GM12874 (cell line): ENCODE results near the gene FLNA.

ENCODE experiments used
- TF ChIP-seq, protein P1 (sequence below): IDR thresholded peaks from 2 replicates; pipeline ENCODE4 v1.5.1; 2011; ENCODE audit warnings: low read depth, mild to moderate bottlenecking, control low read depth, low read length, moderate library complexity; ENCODE audit not compliant: insufficient read depth

Gene FLNA

DNA sequence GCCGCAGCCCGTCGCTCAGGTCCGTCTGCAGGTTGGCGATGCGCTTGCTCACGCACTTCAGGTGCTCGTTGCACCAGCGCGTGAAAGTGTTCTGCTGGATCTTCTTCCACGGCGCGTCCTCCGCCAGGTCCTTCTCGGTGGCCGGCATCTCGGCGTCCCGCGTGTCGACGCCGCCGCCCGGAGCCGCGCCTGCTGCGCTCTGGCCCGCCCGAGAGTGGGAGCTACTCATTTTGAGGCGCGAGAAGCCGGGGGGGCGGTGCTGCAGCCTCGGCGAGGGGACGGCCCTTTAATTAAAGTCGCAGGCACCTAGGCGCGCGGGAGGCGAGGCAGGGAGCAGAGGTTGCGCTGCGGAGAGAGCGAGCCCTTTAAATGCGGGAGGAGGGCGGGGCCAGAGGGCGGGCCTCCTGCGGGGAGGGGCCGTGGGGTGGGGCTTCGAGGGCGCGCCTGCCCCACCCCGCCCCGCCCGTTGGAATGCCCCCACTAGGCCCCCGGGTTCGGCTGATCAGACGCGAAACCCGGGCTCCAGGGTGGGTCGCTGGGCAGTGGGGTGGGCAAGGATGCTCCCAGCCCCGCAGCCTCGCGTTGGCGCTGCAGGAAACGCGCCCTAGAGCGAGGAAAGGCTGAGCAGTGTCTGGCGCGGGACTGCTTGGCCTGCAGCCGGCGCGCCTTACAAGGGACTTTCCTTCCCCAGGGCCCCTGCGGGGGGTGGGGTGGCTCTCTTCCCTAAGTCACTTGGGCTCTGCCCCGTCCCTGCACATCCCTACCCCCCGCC lies 3.2 kb downstream of the FLNA start:
- TF ChIP-seq, protein P1, sequence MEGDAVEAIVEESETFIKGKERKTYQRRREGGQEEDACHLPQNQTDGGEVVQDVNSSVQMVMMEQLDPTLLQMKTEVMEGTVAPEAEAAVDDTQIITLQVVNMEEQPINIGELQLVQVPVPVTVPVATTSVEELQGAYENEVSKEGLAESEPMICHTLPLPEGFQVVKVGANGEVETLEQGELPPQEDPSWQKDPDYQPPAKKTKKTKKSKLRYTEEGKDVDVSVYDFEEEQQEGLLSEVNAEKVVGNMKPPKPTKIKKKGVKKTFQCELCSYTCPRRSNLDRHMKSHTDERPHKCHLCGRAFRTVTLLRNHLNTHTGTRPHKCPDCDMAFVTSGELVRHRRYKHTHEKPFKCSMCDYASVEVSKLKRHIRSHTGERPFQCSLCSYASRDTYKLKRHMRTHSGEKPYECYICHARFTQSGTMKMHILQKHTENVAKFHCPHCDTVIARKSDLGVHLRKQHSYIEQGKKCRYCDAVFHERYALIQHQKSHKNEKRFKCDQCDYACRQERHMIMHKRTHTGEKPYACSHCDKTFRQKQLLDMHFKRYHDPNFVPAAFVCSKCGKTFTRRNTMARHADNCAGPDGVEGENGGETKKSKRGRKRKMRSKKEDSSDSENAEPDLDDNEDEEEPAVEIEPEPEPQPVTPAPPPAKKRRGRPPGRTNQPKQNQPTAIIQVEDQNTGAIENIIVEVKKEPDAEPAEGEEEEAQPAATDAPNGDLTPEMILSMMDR, result no peak

DNA sequence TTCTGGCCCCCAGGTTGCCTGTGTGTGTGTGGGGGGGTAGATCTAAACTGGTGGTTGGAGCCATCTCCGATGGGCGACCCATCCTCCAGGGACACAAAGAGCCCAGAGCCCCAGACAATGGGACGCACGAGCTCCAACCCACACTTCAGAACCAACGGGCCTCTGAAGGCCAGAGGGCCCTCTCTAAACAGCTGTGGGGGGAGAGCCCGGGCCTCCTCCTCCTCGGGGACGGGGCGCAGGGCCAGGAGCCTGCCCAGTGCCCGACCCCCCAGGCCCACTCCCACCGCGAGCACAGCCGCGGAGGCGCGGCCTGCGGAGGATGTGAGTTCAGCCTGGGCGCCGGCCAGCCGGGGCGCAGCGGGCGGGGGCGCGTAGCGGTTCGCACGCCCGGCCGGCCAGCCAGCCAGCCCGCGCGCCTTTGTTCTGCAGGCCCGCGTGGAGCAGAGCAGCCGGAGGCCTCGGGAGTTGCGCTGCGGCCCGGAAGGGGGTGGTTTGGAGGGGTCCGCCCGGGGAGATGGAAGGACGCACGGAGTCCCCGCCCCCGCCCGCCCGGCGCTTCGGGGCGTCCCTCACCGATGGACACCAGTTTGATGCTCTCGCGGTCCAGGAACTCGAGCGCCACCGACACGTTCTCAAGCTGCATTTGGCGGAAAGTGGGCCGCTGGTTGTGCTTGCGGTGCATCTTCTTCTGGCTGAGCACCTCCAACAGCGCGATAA lies 4.0 kb downstream of the FLNA start:
- TF ChIP-seq, protein P1, result no peak

DNA sequence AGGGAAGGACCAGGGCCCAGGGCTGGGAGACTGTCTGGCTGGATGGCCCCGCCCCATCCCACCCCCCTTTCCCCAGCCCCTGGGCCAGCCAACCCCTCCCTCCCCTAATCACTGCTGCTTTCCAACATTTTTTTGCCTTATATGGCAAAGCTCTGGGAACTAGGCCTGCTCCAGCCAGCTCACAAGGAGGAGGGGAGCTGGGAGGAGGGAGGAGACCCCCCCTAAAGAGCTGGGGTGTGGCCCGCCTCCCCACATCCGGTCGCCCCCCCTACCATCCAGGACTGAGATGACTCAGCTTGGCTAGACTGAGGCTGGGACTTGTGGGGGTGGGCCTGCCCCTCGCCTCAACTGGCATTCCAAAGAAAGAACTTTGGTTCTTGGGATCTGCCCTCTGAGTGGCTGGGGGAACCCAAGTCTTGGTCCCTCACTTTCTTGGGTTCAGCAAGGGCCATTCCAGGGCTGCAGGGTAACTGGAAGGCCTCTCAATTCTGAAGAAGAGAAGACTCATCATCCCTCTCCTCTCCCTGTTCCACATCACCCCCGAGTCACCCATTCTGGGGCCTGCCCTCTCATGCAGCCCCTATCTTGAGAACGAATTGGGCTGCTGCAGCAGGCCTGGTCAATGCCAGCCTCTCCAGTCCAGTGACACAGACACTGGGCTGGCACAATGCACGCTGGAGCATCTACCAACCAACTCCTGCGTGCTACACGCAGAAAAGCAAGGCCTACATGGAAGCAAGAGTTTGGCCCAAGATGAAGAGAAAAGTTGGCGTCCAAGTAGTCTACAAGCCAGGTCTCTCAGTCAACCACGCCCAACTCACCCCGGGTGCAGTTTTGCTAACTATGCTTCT lies 4.8 kb downstream of the FLNA start:
- TF ChIP-seq, protein P1, result no peak

DNA sequence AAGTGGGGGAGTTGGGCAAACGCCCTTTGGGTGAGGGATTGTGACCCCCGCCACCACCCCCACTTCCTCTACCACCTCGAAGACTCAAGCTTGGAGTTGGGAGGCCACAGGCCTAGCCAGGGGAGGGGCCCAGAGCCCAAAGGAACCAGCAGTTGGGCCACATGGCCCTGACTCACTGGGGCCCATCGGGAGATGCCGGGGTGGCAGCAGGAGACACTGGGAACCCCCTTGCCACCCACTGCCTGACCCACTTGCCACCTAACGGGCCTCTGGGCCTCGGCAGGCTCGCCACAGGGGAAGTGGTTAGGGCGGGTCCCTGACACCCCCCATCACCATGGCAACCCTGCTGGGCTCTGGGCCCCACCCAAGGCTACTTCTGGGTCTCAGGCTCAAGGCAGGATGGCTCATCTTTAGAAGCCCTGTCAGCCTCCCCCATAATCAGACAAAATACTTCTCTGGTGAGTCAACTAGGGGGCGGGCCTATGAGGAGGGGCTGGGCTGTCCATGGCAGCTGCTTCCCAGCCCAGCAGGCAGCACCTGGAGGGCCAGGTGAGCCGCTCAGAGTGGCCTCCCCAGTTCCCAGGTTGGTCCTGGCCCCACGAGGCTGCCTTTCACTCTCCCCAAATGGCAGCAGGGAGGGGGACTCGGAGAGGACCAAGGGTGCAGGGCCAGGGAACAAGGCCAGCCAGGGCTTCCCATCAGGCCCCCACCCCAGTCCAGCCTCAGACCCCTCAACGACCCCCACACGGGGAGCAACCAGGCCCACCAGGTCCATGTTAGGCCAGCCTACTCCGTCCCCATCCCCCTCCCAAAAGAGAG lies 5.6 kb downstream of the FLNA start:
- TF ChIP-seq, protein P1, result no peak

DNA sequence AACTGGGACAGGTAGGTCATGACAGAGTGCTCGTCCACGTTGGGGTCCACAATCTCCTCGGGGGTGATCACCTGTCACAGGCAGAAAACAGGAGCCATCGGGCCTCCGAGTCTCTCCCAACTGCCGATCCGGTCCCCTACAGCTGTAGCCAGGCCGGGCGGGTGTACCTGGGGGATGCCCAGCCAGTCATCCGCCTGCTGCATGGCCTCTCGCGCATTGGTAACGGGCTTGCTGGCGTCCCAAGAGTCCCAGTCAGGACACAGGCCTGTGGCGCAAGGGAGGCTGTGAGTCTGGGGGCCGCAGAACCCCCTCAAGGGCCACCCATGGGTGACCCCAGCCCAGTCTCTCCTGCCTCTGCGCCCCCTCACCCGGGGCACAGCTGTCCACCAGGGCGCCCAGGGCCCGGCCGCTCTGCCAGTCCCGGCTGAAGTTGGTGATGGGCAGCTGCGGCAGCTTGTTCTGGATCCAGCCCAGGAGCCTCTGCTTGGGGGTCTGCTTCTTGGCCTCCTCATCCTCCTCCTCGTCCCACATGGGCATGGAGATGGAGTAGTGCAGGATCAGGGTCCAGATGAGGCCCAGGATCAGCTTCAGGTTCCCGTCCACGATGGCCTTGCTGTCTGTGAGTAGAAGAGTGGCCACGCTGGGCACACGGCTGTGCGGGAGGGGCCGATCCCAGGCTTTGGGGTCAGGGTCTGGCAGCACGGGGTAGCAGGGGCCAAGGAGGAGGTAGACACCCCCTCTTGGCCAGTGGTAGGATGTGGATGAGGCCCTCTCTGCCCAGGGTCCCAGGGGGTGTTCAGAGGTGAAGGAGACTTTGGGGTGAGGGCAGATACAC lies 6.7 kb downstream of the FLNA start:
- TF ChIP-seq, protein P1, result no peak

DNA sequence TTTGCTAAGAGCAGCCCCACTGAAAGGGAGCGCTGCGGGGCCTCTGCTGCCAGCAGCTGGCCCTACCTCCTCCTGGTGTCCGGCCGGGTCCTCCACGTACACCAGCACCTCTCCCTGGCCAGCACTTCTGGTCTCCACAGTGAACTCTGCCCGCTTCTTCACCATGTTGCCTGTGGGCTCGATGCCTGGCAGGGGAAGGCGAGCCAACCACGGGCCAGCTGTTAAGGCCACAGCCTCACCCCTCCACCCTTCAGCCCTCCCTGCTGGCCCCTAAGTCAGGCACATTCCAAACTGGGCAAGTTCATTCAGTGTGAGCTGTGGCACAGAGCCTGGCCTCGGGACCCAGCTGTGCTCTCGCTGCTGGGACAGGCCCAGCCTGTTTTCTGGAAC lies 7.8 kb downstream of the FLNA start:
- TF ChIP-seq, protein P1, result no peak
